IMR-90 (cell line): ENCODE results near the gene PNPLA2. TPM values are rescaled to one million over a fixed set of nuclear protein-coding genes. Genes with fewer than 3 reads are reported as not detected.
A peak's percentile ranks its signal among the peaks of the same experiment; 100 is the strongest.

Experiments
- ATAC-seq: fragments of 200-7000 bp; cut with Tn5 transposase; 2 replicates; pipeline ENCODE4 v1.9.1; 2020; ENCODE audit warnings: low read depth, mild to moderate bottlenecking, moderate library complexity
- BruUV-seq: library from RNA; stranded (reverse); fragments of 400-500 nt; replicated peaks from 2 replicates; lab custom pipeline; 2021; lab: Mats Ljungman, UMichigan
- CTCF ChIA-PET: fragments of 300-600 bp; formaldehyde crosslinking; extraction: SDS; loops from one replicate; lab custom pipeline; 2021; ENCODE audit warnings: antibody characterized with exemption; lab: Yijun Ruan, JAX
- POLR2A ChIA-PET: fragments of 300-600 bp; sonication (Branson Sonifier 250); formaldehyde crosslinking; loops from one replicate; lab custom pipeline; 2022; ENCODE audit warnings: antibody characterized with exemption; ENCODE audit not compliant: unreplicated experiment; lab: Charles Lee
- DNase-seq: peaks from one replicate; pipeline ENCODE4 v3.0.0; 2013
- H2AFZ ChIP-seq: replicated peaks from 2 replicates; pipeline ENCODE3; 2013; ENCODE audit warnings: low read length, mild to moderate bottlenecking; ENCODE audit not compliant: poor library complexity
- H2AK5ac ChIP-seq: 2 replicates; pipeline ENCODE4 v1.6.1; 2013; ENCODE audit warnings: low read depth, low read length, inconsistent platforms
- H2AK9ac ChIP-seq: replicated peaks from 2 replicates; pipeline ENCODE3; 2013; ENCODE audit warnings: mild to moderate bottlenecking, low read depth, low read length, moderate library complexity; ENCODE audit not compliant: poor library complexity
- H2BK120ac ChIP-seq: 2 replicates; pipeline ENCODE4 v1.6.1; 2013; ENCODE audit warnings: low read depth, low read length, inconsistent platforms
- H2BK15ac ChIP-seq: 3 replicates; pipeline ENCODE4 v1.6.1; 2013; ENCODE audit warnings: low read depth, low read length, inconsistent platforms
- H2BK20ac ChIP-seq: 2 replicates; pipeline ENCODE4 v1.6.1; 2013; ENCODE audit warnings: low read depth, mild to moderate bottlenecking, inconsistent platforms, low read length, moderate library complexity
- H2BK5ac ChIP-seq: 2 replicates; pipeline ENCODE4 v1.6.1; 2013; ENCODE audit warnings: mild to moderate bottlenecking, low read depth, low read length, inconsistent platforms; ENCODE audit not compliant: poor library complexity, severe bottlenecking
- H3K14ac ChIP-seq: replicated peaks from 2 replicates; pipeline ENCODE4 v1.6.1; 2013; ENCODE audit warnings: low read depth, low read length, inconsistent platforms
- H3K18ac ChIP-seq: 2 replicates; pipeline ENCODE4 v1.6.1; 2013; ENCODE audit warnings: low read depth, low read length, control low read depth
- H3K23ac ChIP-seq: 2 replicates; pipeline ENCODE4 v1.6.1; 2013; ENCODE audit warnings: low read depth, low read length, inconsistent platforms
- H3K27ac ChIP-seq: 2 replicates; pipeline ENCODE4 v1.5.1; 2013; ENCODE audit warnings: mild to moderate bottlenecking, control low read depth, low read length; ENCODE audit not compliant: insufficient read depth
- H3K27me3 ChIP-seq: 2 replicates; pipeline ENCODE4 v1.6.1; 2013; ENCODE audit warnings: low read length; ENCODE audit not compliant: control insufficient read depth, insufficient read depth
- H3K36me3 ChIP-seq: 2 replicates; pipeline ENCODE4 v1.6.1; 2013; ENCODE audit warnings: low read length, mixed read lengths; ENCODE audit not compliant: control insufficient read depth, insufficient read depth
- H3K4ac ChIP-seq: 2 replicates; pipeline ENCODE4 v1.6.1; 2013; ENCODE audit warnings: low read depth, low read length, inconsistent platforms
- H3K4me1 ChIP-seq: 2 replicates; pipeline ENCODE4 v1.6.1; 2013; ENCODE audit warnings: low read length, mixed read lengths; ENCODE audit not compliant: control insufficient read depth, insufficient read depth
- H3K4me2 ChIP-seq: 2 replicates; pipeline ENCODE4 v1.6.1; 2013; ENCODE audit warnings: low read depth, mild to moderate bottlenecking, control low read depth, low read length, moderate library complexity
- H3K4me3 ChIP-seq: 2 replicates; pipeline ENCODE4 v1.5.1; 2013; ENCODE audit warnings: low read depth, mild to moderate bottlenecking, control low read depth, low read length, moderate library complexity; ENCODE audit not compliant: insufficient read depth
- H3K56ac ChIP-seq: 2 replicates; pipeline ENCODE4 v1.6.1; 2013; ENCODE audit warnings: low read length, inconsistent platforms; ENCODE audit not compliant: insufficient read depth; ENCODE audit errors: extremely low read depth
- H3K79me1 ChIP-seq, 2 experiments: 2 replicates each; pipeline ENCODE4 v1.6.1; 2013; ENCODE audit warnings: low read length in 2 of 2, inconsistent platforms in 1 of 2, low read depth in 1 of 2
- H3K9ac ChIP-seq: 2 replicates; pipeline ENCODE4 v1.6.1; 2013; ENCODE audit warnings: low read depth, low read length, control low read depth
- H3K9me1 ChIP-seq: 2 replicates; pipeline ENCODE4 v1.6.1; 2013; ENCODE audit warnings: low read length, inconsistent platforms; ENCODE audit not compliant: insufficient read depth
- H3K9me3 ChIP-seq: 2 replicates; pipeline ENCODE4 v1.6.1; 2013; ENCODE audit warnings: low read length; ENCODE audit not compliant: control insufficient read depth, insufficient read depth
- H4K20me1 ChIP-seq: 2 replicates; pipeline ENCODE4 v1.6.1; 2013; ENCODE audit warnings: low read length, inconsistent platforms; ENCODE audit not compliant: insufficient read depth
- H4K5ac ChIP-seq: 2 replicates; pipeline ENCODE4 v1.6.1; 2013; ENCODE audit warnings: mild to moderate bottlenecking, low read depth, low read length, control low read depth
- H4K8ac ChIP-seq, 2 experiments: 2 replicates each; pipeline ENCODE4 v1.6.1; 2013; ENCODE audit warnings: low read depth in 2 of 2, low read length in 2 of 2, control low read depth in 1 of 2, inconsistent platforms in 1 of 2
- H4K91ac ChIP-seq: 2 replicates; pipeline ENCODE4 v1.6.1; 2013; ENCODE audit warnings: low read depth, low read length, inconsistent platforms; ENCODE audit not compliant: insufficient read depth
- BHLHE40 ChIP-seq: fragments of 150-350 bp; IDR thresholded peaks from 2 replicates; pipeline ENCODE4 v1.6.1; 2016; ENCODE audit warnings: mild to moderate bottlenecking, low read depth, low read length
- CEBPB ChIP-seq: IDR thresholded peaks from 2 replicates; pipeline ENCODE4 v1.6.1; 2012; ENCODE audit warnings: low read depth, low read length, improper control_type of control experiment
- CHD1 ChIP-seq: IDR thresholded peaks from 2 replicates; pipeline ENCODE4 v1.6.1; 2012; ENCODE audit warnings: low read depth, low read length, improper control_type of control experiment
- FOS ChIP-seq: fragments of 150-350 bp; IDR thresholded peaks from 2 replicates; pipeline ENCODE4 v1.6.1; 2016; ENCODE audit warnings: low read depth, low read length
- MAFK ChIP-seq: IDR thresholded peaks from 2 replicates; pipeline ENCODE4 v1.6.1; 2012; ENCODE audit warnings: low read depth, low read length, improper control_type of control experiment
- MAZ ChIP-seq: IDR thresholded peaks from 2 replicates; pipeline ENCODE4 v1.6.1; 2012; ENCODE audit warnings: low read depth, mild to moderate bottlenecking, low read length, improper control_type of control experiment, moderate library complexity, borderline replicate concordance
- MXI1 ChIP-seq: IDR thresholded peaks from 2 replicates; pipeline ENCODE4 v1.6.1; 2012; ENCODE audit warnings: low read depth, mild to moderate bottlenecking, low read length, moderate library complexity, borderline replicate concordance
- NFE2L2 ChIP-seq: fragments of 150-350 bp; IDR thresholded peaks from 2 replicates; pipeline ENCODE4 v1.6.1; 2016; ENCODE audit warnings: low read depth, mild to moderate bottlenecking, low read length
- RFX5 ChIP-seq: IDR thresholded peaks from 2 replicates; pipeline ENCODE4 v1.8.0; 2012; ENCODE audit warnings: low read depth, mild to moderate bottlenecking, low read length, moderate library complexity
- SMC3 ChIP-seq: fragments of 150-350 bp; IDR thresholded peaks from 2 replicates; pipeline ENCODE4 v1.6.1; 2016; ENCODE audit warnings: low read depth, mild to moderate bottlenecking, antibody characterized with exemption, low read length, moderate library complexity
- WGBS, 2 experiments: methylation state at CpG; one replicate each; pipeline versions ENCODE4 v1.1.5 to v1.1.7; 2013; ENCODE audit warnings: missing lambda C conversion rate in 2 of 2; ENCODE audit not compliant: insufficient read length in 1 of 2; ENCODE audit errors: extremely low coverage in 2 of 2; 5-methylcytosine and 5-hydroxymethylcytosine counted together
- dilution Hi-C: fragments of 300-500 bp; cut with HindIII; formaldehyde crosslinking; loops from one replicate; pipeline ENCODE4 v1.14.3; 2018; ENCODE audit warnings: low sequenced_read_pairs; ENCODE audit not compliant: unreplicated experiment
- in situ Hi-C: fragments of 300-500 bp; cut with MboI; formaldehyde crosslinking; loops from 3 replicates; pipeline ENCODE4 v1.14.3; 2019; ENCODE audit warnings: low sequenced_read_pairs, inconsistent platforms, mixed read lengths
- intact Hi-C: fragments of 100-400 bp; cut with micrococcal nuclease; formaldehyde crosslinking; loops from 2 replicates; pipeline ENCODE4 v1.10.0; 2022
- polyA plus RNA-seq, 3 experiments: library from polyadenylated mRNA; depleted of rRNA; stranded (reverse); fragments of >200 nt; gene quantifications; 2 replicates each; pipeline ENCODE4 v1.2.3, GENCODE V29; 2012; ENCODE audit warnings: low replicate concordance in 1 of 3
- total RNA-seq: library from RNA; depleted of rRNA; stranded (reverse); fragments of >200 nt; gene quantifications from 2 replicates; pipeline ENCODE4 v1.2.3, GENCODE V29; 2012
- TF ChIP-seq, protein P1 (sequence below): fragments of 150-350 bp; IDR thresholded peaks from 2 replicates; pipeline ENCODE4 v1.6.1; 2016; ENCODE audit warnings: low read depth, mild to moderate bottlenecking, low read length, moderate library complexity, borderline replicate concordance
- TF ChIP-seq, protein P2 (sequence below): fragments of 150-350 bp; IDR thresholded peaks from 2 replicates; pipeline ENCODE4 v1.6.1; 2017; ENCODE audit warnings: mild to moderate bottlenecking, antibody characterized with exemption, low read length, low read depth

Gene PNPLA2
- total and polyA plus RNA-seq, 2 of the 4 experiments (the other 2 are of a cell fraction) = 7.0 to 94.3 TPM

DNA sequence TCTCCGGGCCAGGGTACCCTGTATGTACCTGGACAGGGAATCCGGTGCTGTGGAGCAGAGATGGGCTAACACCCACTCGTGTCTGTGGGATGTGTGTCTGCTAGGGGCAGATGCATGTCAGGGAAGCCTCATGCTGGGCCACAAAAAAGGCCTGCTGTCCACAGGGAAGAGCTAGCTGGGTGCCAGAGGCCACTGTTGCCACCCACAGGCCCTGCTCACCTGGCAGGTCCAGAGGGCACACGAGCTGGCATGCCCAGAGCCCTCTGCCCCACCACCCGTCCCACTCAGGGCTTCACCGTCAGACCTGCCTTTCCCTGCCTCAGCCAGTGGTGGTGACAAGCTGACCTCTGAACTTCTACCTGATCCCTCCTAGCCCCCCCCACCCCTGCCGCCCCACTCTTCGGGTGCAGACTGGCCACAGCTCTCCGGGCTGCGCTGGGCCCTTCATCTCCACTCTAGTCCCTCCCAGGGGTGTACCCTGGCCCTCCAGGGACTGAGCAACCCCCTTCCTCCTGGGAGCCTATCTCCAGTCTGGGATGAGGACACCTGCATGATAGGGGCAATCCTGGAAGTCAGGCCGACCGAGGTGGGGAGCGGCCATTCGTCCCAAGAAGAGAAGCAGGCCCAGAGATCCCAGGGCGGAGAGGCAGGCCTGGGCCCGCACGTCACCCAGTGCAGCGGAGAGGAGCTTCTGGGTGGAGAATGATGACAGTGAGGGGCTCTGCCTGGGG is 22.0 kb upstream of the PNPLA2 start (continued):
- TF ChIP-seq MXI1 (no peak), SMC3 (no peak)

DNA sequence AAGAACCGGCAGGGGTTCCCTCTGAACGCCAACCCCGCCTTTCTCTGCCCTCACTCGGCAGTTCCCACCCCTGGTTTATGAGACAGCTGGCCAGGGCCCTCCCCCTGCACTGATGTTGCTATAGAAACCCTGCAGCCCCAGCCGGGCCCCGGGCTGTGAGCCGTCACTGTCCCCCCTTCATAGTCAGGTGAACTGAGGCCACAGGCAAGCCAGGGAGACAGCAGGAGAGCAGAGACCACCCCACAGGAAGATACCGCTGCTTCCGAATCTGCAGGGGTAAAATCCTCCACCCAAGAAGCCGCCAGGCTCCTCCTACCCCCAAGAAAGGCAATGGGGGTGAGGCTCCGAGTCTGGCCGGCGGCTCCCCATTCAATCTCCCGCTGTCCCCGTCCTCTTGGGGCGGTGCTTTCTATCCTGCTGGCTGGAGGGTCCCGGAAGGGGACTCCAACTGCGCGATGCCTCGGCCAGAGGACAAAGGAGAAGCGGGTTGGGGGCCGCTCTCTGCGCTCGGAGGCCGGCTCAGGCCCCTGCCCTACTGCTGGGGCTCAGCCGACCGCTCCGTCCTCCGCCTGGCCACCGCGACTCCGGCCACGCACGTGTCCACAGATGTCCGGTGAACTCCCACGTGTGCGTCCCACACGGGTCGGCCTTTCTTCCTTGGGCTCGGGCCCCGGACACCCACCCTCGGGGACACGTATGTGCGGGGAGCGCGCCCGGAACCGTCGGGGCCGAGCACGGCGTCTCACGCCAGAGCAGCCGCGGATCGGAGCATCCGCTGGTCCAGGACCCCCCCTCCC is 21.2 kb upstream of the PNPLA2 start:
- Histone ChIP-seq H3K9ac (peak overlapping the region; percentile 84), H4K91ac (peak overlapping the region; percentile 87), H3K9me3 (no peaks in the 10 kb centered on the region), H4K8ac (peak overlapping the region; percentile 35 to 71; a peak in 2 of 4 replicates), H3K23ac (peak overlapping the region; percentile 63; the same call in 1 of the 2 replicates), H2AK9ac (peak overlapping the region; percentile 95), H3K79me1 (peaks cover 0 to 30% of the 10 kb centered on the region in 2 experiments; a peak in 3 of 4 replicates), H3K18ac (no peak overlapping the region), H3K4ac (peak overlapping the region; percentile 85), H3K4me2 (peak overlapping the region; percentile 96), H3K36me3 (peaks cover 36% of the 10 kb centered on the region), H3K4me3 (peak overlapping the region; percentile 61), H3K4me1 (peaks cover 10% of the 10 kb centered on the region), H3K56ac (peak overlapping the region; percentile 38), H2BK5ac (peak overlapping the region; percentile 70), H2BK15ac (peak overlapping the region; percentile 43; the same call in 1 of the 3 replicates), H2BK20ac (no peak overlapping the region), H2BK120ac (0 out of 2 replicates have a peak overlapping the region, but pooled peaks have one; percentile 20), H3K27me3 (no peaks in the 10 kb centered on the region), H2AK5ac (peak overlapping the region; percentile 90; the same call in 1 of the 2 replicates), H4K5ac (peak overlapping the region; percentile 1; the same call in 1 of the 2 replicates), H4K20me1 (peaks cover 18% of the 10 kb centered on the region), H3K9me1 (peaks cover 6% of the 10 kb centered on the region; the same call in 1 of the 2 replicates), H3K27ac (peak overlapping the region; percentile 89), H3K14ac (peak overlapping the region; percentile 87; the same call in 1 of the 2 replicates), H2AFZ (peak overlapping the region; percentile 93)
- dilution Hi-C loops (no loop called here), in situ Hi-C loops (no loop called here), intact Hi-C loops (loop anchor here (1.0 kb wide), 1 partner anchor 12 kb away; the partner anchor contains the start of gene RPLP2)
- DNase-seq (peak; percentile 84), ATAC-seq (peak; percentile 56)
- ChIA-PET CTCF (interaction anchor here (0.6 to 2.7 kb wide), 2 partner anchors 14 to 37 kb away, joined by 3 to 10 read pairs; no protein-coding TSS in a partner anchor), POLR2A (no interaction called here)
- WGBS, 2 experiments = 0% methylated on average over 25 of the region's 57 CpGs; no CpG with 5 or more reads in 1 of the 2 experiments
- BruUV-seq = no TSS peak
- no peak for TF ChIP-seq CHD1
- no peak for TF ChIP-seq NFE2L2
- TF ChIP-seq, protein P1, sequence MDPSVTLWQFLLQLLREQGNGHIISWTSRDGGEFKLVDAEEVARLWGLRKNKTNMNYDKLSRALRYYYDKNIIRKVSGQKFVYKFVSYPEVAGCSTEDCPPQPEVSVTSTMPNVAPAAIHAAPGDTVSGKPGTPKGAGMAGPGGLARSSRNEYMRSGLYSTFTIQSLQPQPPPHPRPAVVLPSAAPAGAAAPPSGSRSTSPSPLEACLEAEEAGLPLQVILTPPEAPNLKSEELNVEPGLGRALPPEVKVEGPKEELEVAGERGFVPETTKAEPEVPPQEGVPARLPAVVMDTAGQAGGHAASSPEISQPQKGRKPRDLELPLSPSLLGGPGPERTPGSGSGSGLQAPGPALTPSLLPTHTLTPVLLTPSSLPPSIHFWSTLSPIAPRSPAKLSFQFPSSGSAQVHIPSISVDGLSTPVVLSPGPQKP = no peak
- TF ChIP-seq RFX5 = no peak
- no peak for TF ChIP-seq MAFK
- peak; percentile 82 for TF ChIP-seq MAZ
- TF ChIP-seq FOS = no peak
- no peak for TF ChIP-seq SMC3
- TF ChIP-seq CEBPB = no peak
- TF ChIP-seq, protein P2, sequence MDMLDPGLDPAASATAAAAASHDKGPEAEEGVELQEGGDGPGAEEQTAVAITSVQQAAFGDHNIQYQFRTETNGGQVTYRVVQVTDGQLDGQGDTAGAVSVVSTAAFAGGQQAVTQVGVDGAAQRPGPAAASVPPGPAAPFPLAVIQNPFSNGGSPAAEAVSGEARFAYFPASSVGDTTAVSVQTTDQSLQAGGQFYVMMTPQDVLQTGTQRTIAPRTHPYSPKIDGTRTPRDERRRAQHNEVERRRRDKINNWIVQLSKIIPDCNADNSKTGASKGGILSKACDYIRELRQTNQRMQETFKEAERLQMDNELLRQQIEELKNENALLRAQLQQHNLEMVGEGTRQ = peak; percentile 41; the same call in 1 of the 2 replicates
- TF ChIP-seq BHLHE40 = no peak
